Measurements from ENCODE around the gene ZNF778.
A peak's percentile ranks its signal among the peaks of the same experiment; 100 is the strongest.
"Not testable (repeated sequence)": the region's sequence is repeated elsewhere in the genome, so short reads cannot be mapped to it uniquely, and the experiment has no call there.

Gene ZNF778

GRCh38 chr16:89257757-89258465, 40.4 kb downstream of the ZNF778 start:
- no peak for DNase-seq

DNA sequence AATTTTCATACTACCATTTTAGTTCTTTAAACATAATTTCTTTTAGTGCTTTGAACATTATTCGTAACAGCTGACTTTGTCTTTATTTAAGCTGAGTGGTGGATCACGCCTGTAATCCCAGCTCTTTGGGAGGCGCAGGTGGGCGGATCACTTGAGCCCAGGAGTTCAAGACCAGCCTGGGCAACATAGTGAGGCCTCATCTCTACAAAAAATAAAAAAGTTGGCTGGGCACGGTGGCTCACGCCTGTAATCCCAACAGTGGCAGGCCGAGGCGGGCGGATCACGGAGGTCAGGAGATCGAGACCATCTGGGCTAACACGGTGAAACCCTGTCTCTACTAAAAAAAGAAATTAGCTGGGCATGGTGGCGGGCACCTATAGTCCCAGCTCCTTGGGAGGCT, 42.4 kb downstream of the ZNF778 start:
- not testable (repeated sequence) for DNase-seq

GRCh38 chr16:89261691-89262563, 44.4 kb downstream of the ZNF778 start:
- DNase-seq: no peak

GRCh38 chr16:89264800-89265550, 47.5 kb downstream of the ZNF778 start:
- DNase-seq: no peak

DNA sequence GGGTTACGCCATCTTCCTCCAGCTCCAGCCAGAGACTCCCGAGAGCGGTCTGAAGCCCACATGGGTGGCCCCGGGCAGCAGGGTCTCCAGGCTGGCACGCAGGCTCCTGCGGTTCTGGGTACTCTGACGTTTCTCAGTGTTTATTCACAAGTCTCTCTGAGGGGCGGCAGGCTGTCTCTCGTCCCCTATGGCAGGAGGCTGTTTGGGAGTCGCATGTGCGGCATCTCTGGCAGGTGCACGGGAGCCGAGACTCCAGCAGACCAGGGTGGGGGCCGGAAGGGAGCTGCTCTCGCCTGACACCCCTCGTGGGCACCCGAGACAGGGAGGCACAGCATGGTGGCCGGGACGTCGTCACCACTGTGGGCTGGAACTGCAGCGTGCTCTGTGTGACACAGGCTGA, 48.1 kb downstream of the ZNF778 start:
- DNase-seq: no peak

DNA sequence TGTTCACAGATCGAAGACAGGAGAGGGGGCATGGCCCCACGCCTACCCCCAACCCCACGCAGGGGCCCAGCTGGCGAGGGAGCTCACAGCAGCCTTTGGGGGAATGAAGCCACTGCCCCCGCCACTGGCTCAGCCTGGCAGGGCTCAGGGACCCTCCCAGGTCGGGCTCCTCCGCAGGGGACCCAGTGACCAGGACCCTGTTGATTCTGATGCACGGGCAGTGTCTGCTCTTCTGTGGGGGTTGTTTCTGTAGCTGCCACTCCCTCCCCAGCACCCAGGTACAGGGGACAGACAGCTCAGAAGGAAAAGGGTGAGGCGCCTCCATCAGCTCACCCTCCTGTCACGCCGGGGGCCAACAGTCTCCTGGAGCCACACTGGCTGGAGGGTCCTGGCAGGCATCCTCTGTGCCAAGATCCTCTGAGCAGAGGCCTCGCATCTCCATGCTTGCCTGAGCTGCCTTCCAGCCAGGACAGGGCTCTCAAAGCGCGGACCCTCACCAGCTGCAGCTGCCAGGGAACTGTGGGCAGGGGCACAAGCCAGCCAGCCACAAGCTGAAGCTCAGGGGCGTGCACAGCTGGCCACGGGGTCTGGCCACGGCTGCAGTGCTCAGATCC, 49.1 kb downstream of the ZNF778 start:
- DNase-seq: no peak

DNA sequence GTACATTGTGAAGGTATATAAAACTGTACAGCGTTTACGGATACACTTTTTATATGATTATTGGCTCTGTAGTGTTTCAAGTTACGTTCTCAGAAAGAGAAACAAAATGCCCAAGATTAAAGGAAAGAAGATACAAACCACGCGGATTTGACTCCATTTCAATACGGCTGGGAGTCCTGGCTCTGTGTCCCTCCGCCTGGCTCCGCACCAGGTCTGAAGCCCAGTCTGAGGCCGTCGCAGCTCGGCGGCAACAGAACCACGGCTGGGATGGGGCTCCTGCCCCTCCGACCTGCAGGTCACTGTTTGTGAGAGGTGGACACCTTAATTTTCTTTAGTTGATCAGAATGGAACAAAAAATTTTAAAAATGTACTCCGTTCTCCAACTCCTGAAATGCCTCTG, 50.2 kb downstream of the ZNF778 start:
- DNase-seq: not testable (repeated sequence)

- DNase-seq: no peak
These were observed 51.1 kb downstream of the ZNF778 start for GRCh38 chr16:89268585-89268984.

DNA sequence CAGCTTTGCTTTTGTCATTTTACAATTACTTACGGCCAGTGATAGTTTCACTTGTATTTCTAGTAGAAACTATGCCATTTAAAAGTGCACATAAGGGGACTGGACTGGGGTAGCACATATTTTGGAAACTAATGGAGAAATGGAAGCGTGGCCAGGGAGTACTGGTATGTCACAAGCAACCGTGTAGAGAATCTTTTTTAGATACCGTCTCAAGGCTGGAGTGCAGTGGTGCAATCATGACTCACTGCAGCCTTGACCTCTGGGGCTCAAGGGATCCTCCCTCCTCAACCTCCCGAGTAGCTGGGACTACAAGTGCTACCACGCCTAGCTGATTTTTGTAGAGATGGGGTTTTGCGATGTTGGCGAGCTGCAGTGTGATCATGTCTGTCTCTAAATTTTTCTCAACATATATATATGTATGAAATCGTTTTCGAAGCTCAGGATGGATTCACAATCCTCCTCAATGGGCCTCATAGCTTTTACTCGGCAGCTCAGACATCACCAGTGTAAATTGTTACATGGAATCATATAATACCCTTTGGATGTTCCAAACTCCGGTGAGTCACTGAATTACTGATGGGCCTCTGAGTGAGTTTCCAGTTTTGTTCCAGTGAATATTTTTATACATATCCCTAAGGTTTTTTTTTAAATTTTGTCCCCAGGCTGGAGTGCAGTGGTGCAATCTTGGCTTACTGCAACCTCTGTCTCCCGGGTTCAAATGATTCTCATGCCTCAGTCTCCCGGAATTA, 51.7 kb downstream of the ZNF778 start:
- DNase-seq: no peak

- DNase-seq: no peak
These were observed 52.5 kb downstream of the ZNF778 start for GRCh38 chr16:89269805-89270665.

DNA sequence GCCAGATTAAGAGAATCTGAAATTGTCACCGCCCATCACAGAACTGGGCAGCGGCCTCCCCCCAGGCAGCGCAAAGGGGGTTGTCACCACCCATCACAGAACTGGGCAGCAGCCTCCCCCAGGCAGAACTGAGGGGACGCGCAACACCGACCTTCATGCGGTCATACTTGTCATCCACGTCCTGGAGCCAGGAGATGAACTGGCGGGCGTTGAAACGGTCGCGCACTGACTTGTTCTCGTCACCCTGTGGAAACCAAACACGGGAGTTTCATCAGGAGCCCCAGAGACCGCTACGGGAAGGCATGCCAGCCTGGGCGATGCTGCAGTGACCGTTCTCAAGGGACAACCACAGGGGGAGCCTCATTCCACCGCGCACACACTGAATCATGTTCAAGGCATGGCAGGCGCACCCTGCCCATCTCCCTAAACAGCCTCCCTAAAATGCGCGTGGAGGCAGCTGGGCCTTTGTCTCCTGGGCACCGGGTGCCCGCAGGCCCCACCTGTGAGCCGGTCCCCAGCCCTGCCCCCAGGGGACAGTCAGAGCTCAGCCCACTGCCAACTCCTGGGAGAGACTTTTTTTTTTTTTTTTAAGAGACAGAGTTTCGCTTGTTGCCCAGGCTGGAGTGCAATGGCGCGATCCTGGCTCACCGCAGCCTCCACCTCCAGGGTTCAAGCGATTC, 53.3 kb downstream of the ZNF778 start:
- DNase-seq: no peak

DNA sequence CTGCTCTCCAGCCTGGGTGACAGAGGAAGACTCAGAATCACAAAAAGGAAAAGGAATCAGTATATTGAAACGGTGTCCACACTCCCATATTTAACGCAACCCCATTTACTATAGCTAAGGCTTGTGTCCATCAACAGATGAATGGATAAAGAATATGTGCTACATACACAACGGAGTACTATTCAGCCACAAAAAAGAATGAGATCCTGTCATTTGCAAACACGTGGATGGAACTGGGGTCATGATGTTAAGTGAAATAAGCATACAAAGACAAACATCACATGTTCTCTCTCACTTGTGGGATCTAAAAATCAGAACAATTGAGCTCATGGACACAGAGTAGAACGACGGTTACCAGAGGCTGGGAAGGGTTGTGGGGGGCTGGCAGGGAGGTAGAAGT, 55.1 kb downstream of the ZNF778 start:
- DNase-seq: no peak

DNA sequence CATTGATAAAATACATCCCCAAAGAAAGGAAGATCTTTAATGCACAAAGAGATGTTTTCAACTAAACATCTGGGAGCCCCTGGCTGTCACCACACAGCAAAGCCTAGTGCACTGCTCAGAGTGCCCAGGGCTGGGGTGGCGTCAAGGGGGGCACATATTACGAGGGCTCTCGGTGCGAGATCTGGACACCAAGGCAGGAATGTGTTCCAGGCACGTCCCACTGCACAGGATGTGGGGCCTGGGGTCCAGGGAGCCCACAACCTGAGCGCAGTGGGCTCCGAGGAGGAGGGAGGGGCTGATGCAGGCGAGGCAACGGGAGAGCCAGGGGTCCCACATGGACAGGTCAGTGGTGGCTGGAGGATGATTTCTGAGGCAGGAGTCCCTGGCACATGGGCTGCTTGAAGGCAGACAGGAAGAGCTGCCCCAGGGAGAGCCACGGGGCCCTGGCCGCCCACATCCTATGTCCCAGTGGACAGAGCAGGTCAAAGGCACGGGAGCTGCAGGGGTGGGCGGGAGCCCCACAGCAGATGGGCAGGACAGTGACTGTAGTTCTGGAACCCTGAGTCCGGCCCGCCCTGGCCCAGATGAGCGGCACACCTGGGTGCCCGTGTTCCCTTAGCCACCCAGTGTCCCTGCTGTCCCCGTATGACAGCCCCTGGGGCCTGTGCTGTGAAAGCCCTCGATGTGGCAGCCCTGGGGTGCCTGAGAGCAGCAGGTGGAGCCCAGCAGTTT, 56.4 kb downstream of the ZNF778 start:
- no peak for DNase-seq

DNA sequence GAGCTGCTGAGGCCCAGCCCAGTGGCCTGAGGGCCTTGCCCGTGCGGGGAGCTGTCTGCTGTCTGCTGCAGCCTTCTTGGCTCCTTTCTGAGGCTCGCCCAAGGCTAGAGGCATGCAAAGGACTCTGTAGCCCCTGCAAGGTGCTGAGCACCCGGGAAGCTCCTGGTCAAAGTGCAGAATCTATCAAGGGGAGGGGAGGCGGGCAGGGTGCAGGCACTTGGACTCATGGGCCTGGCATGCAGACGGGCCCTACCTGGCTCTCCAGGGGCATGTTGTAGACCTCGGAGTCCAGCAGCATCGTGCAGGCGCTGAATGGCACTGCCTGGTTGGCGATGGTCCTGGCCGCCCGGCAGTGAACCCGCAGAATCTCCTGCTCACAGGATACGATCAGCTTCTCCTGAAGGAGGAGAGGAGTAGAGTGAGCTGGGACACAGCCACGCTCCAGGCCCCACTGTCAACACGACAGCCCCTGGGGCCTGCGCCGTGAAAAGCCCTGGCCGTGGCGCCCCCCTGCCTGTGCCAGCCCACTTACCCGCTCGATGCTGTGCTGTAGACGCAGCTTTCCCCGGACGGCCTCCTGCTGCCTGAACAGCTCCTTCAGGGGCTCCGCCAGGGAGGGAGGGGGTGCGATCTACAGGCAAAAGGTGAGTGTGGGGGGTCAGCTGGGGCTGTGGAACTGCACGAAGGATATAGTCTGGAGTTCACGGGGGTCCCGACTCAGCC, 57.2 kb downstream of the ZNF778 start:
- no peak for DNase-seq

GRCh38 chr16:89275284-89275584, 57.7 kb downstream of the ZNF778 start:
- DNase-seq: no peak

DNA sequence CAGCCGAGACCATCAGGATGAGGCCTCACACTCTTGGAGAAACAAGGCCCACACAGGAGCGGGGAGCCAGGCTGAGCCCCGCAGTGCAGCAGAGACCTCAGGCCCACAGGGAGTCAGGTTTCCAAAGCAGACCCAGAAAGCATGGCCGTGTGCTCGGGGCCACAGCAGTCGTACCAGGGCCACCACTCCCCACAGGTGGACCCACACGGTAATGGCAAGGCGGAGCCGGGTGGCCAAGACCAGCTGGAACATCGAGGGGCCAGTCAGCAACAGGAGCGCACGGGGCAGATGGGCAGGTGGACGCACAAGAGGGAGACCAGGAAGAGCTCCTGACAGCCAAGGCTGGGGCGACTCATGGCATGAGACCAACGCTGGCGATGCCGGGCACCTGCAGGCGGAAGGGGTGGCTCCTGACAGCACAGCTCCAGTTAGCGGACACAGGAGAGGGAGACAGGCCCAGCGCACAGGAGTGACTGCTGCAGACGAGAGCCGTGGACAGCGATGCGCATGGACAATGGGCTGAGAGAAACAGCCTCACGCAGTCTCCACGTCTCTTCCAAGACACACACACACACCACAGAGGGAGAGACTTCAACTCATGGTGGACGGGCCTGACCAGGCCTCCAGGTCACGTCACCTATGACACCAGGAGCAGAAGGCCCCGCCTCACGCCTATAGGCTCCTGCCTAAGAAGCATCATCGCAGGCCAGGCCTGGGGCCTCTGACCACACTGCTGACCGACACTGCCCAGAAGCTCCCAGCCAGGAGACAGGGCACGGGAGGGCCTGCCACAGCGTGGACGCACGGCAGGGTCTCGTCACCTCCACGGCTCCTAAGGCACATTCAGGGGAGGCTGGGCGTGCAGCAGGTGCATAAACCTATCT, 58.6 kb downstream of the ZNF778 start:
- no peak for DNase-seq

DNA sequence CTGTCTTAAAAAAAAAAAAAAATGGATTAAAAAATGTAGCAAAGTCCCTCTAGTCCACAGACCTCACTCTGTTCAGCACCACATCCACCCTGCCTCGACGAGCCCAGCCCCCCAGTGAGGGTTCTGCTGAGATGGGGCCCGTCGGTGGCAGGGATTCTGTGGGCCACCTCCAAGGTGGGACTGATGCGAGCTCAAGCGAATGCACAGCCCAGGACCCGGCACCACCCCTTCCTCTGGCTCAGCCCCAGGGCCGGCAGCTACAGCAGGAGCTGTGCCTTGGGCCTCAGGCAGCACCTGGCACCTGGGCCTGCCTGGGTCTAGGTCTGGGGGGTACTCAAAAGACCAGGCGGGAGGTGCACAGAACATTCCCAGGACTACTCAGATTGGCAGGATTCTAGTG, 59.5 kb downstream of the ZNF778 start:
- DNase-seq: no peak

GRCh38 chr16:89277641-89278341, 60.3 kb downstream of the ZNF778 start:
- peak; percentile 34 for DNase-seq

Measured in retina (tissue), 1 donor.